ENCODE measurements around the gene MAN1A1. TPM values are rescaled to one million over a fixed set of nuclear protein-coding genes. Genes with fewer than 3 reads are reported as not detected.

Gene MAN1A1
- polyA plus RNA-seq, 1 experiment = 27.5 TPM

DNA sequence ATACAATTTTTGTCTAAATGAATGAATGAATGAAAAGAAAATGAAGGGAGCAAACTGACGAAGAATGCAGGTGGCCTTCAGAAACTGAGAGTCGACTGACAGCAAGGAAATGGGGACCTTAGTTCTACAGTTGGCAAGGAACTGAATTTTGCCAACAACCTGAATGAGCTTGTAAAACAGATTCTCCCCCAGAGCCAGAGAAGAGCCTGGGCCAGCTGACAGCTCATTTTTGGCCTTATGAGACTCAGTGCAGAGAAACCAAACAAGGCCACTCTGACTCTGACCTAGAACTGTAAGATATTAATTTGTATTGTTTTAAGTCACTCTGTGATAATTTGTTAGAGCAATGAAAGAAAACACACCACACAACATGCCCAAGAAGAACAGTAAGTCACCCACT lies 21.8 kb downstream of the MAN1A1 start:
- no peak overlapping the region for H3K27ac ChIP-seq (ENCODE audit: low read depth, low read length)
- no peak overlapping the region for H3K4me3 ChIP-seq (ENCODE audit: low read depth, low read length)
- no peaks in the 10 kb centered on the region for H3K9me3 ChIP-seq (ENCODE audit: control insufficient read depth, insufficient read depth, low read length)
- CTCF ChIA-PET = interaction anchor here (0.9 kb wide), 1 partner anchor 179 kb away, joined by 3 read pairs; no protein-coding TSS in a partner anchor
- TF ChIP-seq, protein P1, sequence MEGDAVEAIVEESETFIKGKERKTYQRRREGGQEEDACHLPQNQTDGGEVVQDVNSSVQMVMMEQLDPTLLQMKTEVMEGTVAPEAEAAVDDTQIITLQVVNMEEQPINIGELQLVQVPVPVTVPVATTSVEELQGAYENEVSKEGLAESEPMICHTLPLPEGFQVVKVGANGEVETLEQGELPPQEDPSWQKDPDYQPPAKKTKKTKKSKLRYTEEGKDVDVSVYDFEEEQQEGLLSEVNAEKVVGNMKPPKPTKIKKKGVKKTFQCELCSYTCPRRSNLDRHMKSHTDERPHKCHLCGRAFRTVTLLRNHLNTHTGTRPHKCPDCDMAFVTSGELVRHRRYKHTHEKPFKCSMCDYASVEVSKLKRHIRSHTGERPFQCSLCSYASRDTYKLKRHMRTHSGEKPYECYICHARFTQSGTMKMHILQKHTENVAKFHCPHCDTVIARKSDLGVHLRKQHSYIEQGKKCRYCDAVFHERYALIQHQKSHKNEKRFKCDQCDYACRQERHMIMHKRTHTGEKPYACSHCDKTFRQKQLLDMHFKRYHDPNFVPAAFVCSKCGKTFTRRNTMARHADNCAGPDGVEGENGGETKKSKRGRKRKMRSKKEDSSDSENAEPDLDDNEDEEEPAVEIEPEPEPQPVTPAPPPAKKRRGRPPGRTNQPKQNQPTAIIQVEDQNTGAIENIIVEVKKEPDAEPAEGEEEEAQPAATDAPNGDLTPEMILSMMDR (IDR thresholded peaks at IDR 0.05; ENCODE audit: low read depth, low read length) = no peak
- no peak for DNase-seq (ENCODE audit: low read depth, low spot score)
- POLR2A ChIA-PET = interaction anchor here (0.7 kb wide), 1 partner anchor 11 kb away, joined by 5 read pairs; no protein-coding TSS in a partner anchor
- no peaks in the 10 kb centered on the region for H3K27me3 ChIP-seq (ENCODE audit: control insufficient read depth, insufficient read depth, low read length)

DNA sequence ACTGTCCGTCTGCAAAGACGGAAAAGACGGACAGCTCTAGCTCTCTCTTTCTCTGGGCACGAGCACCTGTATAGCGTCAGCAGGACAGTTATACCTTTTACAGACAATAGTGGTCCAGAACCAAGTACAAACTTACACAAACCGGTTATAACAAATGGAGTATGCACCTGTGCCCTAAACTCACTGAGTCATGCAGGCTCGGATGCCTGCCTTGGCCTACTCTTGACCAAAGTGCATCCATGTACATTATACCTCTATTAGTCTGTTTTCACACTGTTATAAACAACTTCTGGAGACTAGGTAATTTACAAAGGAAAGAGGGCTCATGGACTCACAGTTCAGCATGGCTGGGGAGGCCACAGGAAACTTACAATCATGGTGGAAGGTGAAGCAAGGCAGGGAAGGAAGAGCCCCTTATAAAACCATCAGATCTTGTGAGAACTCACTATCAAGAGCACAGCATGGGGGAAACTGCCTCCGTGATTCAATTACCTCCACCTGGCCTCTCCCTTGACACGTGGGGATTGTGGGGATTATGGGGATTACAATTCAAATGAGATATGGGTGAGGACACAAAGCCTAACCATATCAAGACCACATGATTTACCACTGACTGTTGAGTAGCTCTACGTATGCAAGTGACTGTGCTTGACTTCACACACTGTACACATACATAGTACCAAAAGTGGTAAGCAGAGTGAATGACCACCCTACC lies 23.1 kb downstream of the MAN1A1 start:
- ChIA-PET CTCF (no interaction called here), POLR2A (no interaction called here)
- Histone ChIP-seq H3K27me3 (ENCODE audit: control insufficient read depth, insufficient read depth, low read length) (no peaks in the 10 kb centered on the region), H3K27ac (ENCODE audit: low read depth, low read length) (no peak overlapping the region), H3K9me3 (ENCODE audit: control insufficient read depth, insufficient read depth, low read length) (no peaks in the 10 kb centered on the region), H3K4me3 (ENCODE audit: low read depth, low read length) (no peak overlapping the region)
- TF ChIP-seq, protein P1 (IDR thresholded peaks at IDR 0.05; ENCODE audit: low read depth, low read length) = no peak
- DNase-seq (ENCODE audit: low read depth, low spot score) = no peak

GRCh38 chr6:119325559-119326265 lies 23.8 kb downstream of the MAN1A1 start:
- no peak overlapping the region for H3K4me3 ChIP-seq (ENCODE audit: low read depth, low read length)
- H3K27me3 ChIP-seq (ENCODE audit: control insufficient read depth, insufficient read depth, low read length) = no peaks in the 10 kb centered on the region
- TF ChIP-seq, protein P1 (IDR thresholded peaks at IDR 0.05; ENCODE audit: low read depth, low read length) = no peak
- no peaks in the 10 kb centered on the region for H3K9me3 ChIP-seq (ENCODE audit: control insufficient read depth, insufficient read depth, low read length)
- ChIA-PET CTCF (interaction anchor here (0.6 kb wide), 1 partner anchor 17 kb away, joined by 13 read pairs; no protein-coding TSS in a partner anchor), POLR2A (no interaction called here)
- DNase-seq (ENCODE audit: low read depth, low spot score) = no peak
- H3K27ac ChIP-seq (ENCODE audit: low read depth, low read length) = no peak overlapping the region

DNA sequence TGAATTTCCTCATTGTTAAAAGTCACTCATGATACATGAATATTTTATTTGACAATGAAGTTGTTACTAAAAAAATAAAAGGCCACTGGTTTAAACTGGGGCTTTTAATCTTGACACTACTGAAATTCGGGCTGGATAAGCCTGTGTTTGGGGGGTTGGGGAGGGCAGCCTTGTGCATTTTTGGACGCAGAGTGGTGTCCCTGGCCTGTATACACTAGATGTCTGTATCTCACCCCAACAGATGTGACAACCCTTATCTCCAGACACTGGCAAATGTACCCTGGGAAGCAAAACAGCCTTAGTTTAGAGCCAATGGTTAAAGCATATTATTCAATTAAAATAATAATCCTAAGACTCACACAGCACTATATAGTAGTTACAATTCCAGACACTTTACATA lies 24.8 kb downstream of the MAN1A1 start:
- POLR2A ChIA-PET = no interaction called here
- Histone ChIP-seq H3K27me3 (ENCODE audit: control insufficient read depth, insufficient read depth, low read length) (no peaks in the 10 kb centered on the region), H3K9me3 (ENCODE audit: control insufficient read depth, insufficient read depth, low read length) (no peaks in the 10 kb centered on the region), H3K4me3 (ENCODE audit: low read depth, low read length) (no peak overlapping the region), H3K27ac (ENCODE audit: low read depth, low read length) (no peak overlapping the region)
- no peak for DNase-seq (ENCODE audit: low read depth, low spot score)
- TF ChIP-seq, protein P1 (IDR thresholded peaks at IDR 0.05; ENCODE audit: low read depth, low read length) = no peak
- CTCF ChIA-PET = no interaction called here

GRCh38 chr6:119323931-119324330 lies 25.6 kb downstream of the MAN1A1 start:
- DNase-seq (ENCODE audit: low read depth, low spot score) = no peak
- CTCF ChIA-PET = no interaction called here
- no peak overlapping the region for H3K27ac ChIP-seq (ENCODE audit: low read depth, low read length)

More at GRCh38 chr6:119323931-119324330, 25.6 kb downstream of the MAN1A1 start:
- TF ChIP-seq, protein P1 (IDR thresholded peaks at IDR 0.05; ENCODE audit: low read depth, low read length) = no peak
- Histone ChIP-seq H3K27me3 (ENCODE audit: control insufficient read depth, insufficient read depth, low read length) (no peaks in the 10 kb centered on the region), H3K4me3 (ENCODE audit: low read depth, low read length) (no peak overlapping the region), H3K9me3 (ENCODE audit: control insufficient read depth, insufficient read depth, low read length) (no peaks in the 10 kb centered on the region)
- POLR2A ChIA-PET = no interaction called here
